B cell (primary cell): ENCODE results near the gene NETO2.
"Not testable (repeated sequence)": the region's sequence is repeated elsewhere in the genome, so short reads cannot be mapped to it uniquely, and the experiment has no call there.

ENCODE experiments used
- CTCF ChIP-seq: fragments of 200-600 bp; IDR thresholded peaks from one replicate; pipeline ENCODE4 v1.8.0; 2022; ENCODE audit warnings: antibody characterized with exemption, mild to moderate bottlenecking
- EZH2 ChIP-seq: IDR thresholded peaks from 2 replicates; pipeline ENCODE4 v1.6.1; 2012; ENCODE audit warnings: borderline replicate concordance, low read depth, mild to moderate bottlenecking, moderate library complexity, low read length; ENCODE audit not compliant: insufficient read depth, poor library complexity, severe bottlenecking

DNA sequence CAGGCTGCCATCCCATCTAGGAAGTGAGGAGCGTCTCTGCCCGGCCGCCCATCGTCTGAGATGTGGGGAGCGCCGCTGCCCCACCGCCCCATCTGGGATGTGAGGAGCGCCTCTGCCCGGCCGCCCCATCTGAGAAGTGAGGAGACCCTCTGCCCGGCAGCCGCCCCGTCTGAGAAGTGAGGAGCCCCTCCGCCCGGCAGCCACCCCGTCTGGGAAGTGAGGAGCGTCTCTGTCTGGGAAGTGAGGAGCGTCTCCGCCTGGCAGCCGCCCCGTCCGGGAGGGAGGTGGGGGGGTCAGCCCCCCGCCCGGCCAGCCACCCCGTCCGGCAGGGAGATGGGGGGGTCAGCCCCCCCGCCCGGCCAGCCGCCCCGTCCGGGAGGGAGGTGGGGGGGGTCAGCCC, 37.3 kb upstream of the NETO2 start:
- not testable (repeated sequence) for TF ChIP-seq CTCF, EZH2
